Measurements from ENCODE around the gene SMG1.

The SMG1 gene

GRCh38 chr16:18796377-18796776 lies 129.8 kb downstream of the SMG1 start:
- ChIA-PET CTCF (no interaction called here), POLR2A (ENCODE audit: low non-redundant PET) (no interaction called here)
- TF ChIP-seq CTCF (conservative IDR thresholded peaks at IDR 0.05; ENCODE audit: low read depth): no peak
- DNase-seq (ENCODE audit: low spot score): no peak
- H3K27ac ChIP-seq: no peak overlapping the region

- no peak for DNase-seq (ENCODE audit: low spot score)
- peak overlapping the region; percentile 59; the same call in 1 of the 2 replicates for H3K27ac ChIP-seq
- ChIA-PET POLR2A (ENCODE audit: low non-redundant PET) (no interaction called here), CTCF (no interaction called here)
- no peak for TF ChIP-seq CTCF (conservative IDR thresholded peaks at IDR 0.05; ENCODE audit: low read depth)
Measured at GRCh38 chr16:18792836-18793433, 133.3 kb downstream of the SMG1 start.

- ChIA-PET CTCF (interaction anchor here (0.6 kb wide), 3 partner anchors 16 to 211 kb away, joined by 3 to 7 read pairs (median 4); no protein-coding TSS in a partner anchor), POLR2A (ENCODE audit: low non-redundant PET) (interaction anchor here (1.0 to 2.4 kb wide), 2 partner anchors 8 to 11 kb away, joined by 7 to 23 read pairs; partner anchors contain the start of gene ARL6IP1)
- H3K27ac ChIP-seq: peak within 1 kb of the TSS; percentile 92
- TF ChIP-seq CTCF (conservative IDR thresholded peaks at IDR 0.05; ENCODE audit: low read depth): no peak
- DNase-seq (ENCODE audit: low spot score): peak; percentile 98
Measured at GRCh38 chr16:18789850-18790706, 136.1 kb downstream of the SMG1 start, which contains the start of gene RPS15A. RPS15A (minus strand) TSS chr16:18790334; CDS start chr16:18789113, 1,221 bp downstream.

GRCh38 chr16:18789515-18789849 lies 136.7 kb downstream of the SMG1 start:
- POLR2A ChIA-PET (ENCODE audit: low non-redundant PET): interaction anchor here (1.0 to 2.4 kb wide), 2 partner anchors 9 to 12 kb away, joined by 7 to 23 read pairs; partner anchors contain the start of gene ARL6IP1
- no peak for DNase-seq (ENCODE audit: low spot score)
- TF ChIP-seq CTCF (conservative IDR thresholded peaks at IDR 0.05; ENCODE audit: low read depth): no peak
- CTCF ChIA-PET: interaction anchor here (0.6 kb wide), 2 partner anchors 16 to 210 kb away, joined by 3 to 4 read pairs; no protein-coding TSS in a partner anchor
- peak overlapping the region; percentile 92 for H3K27ac ChIP-seq

- DNase-seq (ENCODE audit: low spot score): no peak
- peak overlapping the region; percentile 50 for H3K27ac ChIP-seq
Measured at GRCh38 chr16:18788828-18789514, 137.2 kb downstream of the SMG1 start.

More at GRCh38 chr16:18788828-18789514, 137.2 kb downstream of the SMG1 start:
- POLR2A ChIA-PET (ENCODE audit: low non-redundant PET): interaction anchor here (0.5 kb wide), 1 partner anchor 1360 kb away, joined by 4 read pairs; no protein-coding TSS in a partner anchor
- CTCF ChIA-PET: interaction anchor here (0.7 kb wide), 1 partner anchor 180 kb away, joined by 3 read pairs; no protein-coding TSS in a partner anchor
- no peak for TF ChIP-seq CTCF (conservative IDR thresholded peaks at IDR 0.05; ENCODE audit: low read depth)

Data from RWPE1 (cell line).